GM18873 (cell line): ENCODE data around the gene VAV1.
"Not testable (repeated sequence)": the region's sequence is repeated elsewhere in the genome, so short reads cannot be mapped to it uniquely, and the experiment has no call there.

Experiments used
- ATAC-seq: cut with Tn5 transposase; IDR thresholded peaks from one replicate; pipeline ENCODE4 v1.9.1; 2021; ENCODE audit warnings: mild to moderate bottlenecking, moderate library complexity, moderate number of reproducible peaks; ENCODE audit not compliant: unreplicated experiment, low FRiP score

Gene VAV1

GRCh38 chr19:6837525-6837924, 65.0 kb downstream of the VAV1 start:
- no peak for ATAC-seq

DNA sequence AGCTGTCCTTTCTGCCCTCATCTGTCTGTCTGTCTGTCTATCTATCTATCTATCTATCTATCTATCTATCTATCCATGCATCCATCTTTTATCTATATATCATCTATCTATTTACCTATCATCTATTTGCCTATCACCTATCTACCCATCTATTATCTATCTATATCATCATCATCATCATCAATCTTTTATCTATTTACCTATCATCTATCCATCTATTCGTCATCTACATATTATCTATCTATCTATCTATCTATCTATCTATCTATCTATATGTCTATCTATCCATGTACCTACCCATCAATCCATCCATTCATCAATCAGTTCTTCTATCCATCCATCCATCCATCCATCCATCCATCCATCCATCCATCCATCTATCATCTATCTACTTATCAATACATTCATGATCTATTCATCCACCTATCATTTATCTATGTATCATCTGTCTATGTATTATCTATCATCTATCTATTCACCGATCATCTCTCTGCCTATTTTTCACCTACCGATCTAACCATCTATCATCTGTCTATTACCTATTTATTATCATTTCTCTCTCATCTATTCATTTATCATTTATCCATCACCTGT, 65.7 kb downstream of the VAV1 start:
- no peak for ATAC-seq

GRCh38 chr19:6842871-6843607, 70.5 kb downstream of the VAV1 start:
- no peak for ATAC-seq

- ATAC-seq, result no peak
These were observed 75.3 kb downstream of the VAV1 start for GRCh38 chr19:6847828-6848200.

- ATAC-seq, result no peak
These were observed 76.5 kb downstream of the VAV1 start for GRCh38 chr19:6848986-6849385.

DNA sequence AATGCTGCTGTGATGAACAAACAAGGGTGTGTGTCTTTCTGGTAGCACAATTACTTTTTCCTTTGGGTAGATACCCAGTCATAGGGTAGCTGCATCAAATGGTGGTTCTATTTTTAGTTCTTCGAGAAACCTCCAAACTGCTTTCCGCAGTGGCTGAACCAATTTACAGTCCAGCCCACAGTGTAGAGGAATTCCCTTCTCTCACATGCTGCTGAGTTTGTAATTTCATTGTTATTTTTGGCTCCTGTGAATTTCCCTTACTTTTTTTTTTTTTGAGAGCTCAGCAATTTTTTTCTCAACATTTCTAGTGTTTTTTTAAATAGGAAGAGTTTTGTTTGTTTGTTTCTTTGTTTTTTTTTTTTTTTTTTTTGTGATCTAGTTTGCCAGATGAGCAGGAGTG, 77.4 kb downstream of the VAV1 start:
- no peak for ATAC-seq

DNA sequence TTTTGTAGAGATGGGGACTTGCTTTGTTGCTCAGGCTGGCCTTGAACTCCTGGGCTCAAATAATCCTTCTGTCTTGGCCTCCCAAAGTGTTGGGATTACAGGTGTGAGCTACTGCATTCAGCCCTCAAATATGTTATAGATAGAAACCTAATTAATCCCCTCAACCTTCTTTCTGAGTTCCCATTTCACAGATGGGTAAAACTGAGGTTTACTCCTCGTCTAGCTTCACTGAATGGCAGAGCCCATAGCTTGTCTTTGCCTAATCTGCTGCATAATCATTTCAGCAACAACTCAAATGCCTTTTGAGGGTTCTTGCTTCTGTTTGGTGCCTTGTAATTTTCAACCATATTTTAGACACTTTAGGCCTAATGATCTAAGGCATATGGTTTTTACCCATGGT, 78.9 kb downstream of the VAV1 start:
- ATAC-seq, result no peak

DNA sequence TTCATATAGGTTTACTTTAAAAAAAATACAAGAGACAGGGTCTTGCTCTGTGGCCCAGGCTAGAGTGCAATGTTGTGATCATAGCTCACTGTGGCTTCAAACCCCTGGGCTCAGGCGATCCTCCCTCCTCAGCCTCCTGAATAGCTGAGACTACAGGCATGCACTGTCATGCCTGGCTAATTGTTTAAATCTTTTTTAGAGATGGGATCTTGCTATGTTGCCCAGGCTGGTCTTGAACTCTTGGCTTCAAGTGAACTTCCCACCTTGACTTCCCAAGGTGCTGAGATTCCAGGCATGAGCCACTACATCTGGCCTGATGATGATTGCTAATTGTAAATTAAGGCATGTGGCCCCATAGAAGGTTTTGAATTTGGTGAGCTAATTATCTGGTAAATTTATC, 79.5 kb downstream of the VAV1 start:
- ATAC-seq, result no peak

DNA sequence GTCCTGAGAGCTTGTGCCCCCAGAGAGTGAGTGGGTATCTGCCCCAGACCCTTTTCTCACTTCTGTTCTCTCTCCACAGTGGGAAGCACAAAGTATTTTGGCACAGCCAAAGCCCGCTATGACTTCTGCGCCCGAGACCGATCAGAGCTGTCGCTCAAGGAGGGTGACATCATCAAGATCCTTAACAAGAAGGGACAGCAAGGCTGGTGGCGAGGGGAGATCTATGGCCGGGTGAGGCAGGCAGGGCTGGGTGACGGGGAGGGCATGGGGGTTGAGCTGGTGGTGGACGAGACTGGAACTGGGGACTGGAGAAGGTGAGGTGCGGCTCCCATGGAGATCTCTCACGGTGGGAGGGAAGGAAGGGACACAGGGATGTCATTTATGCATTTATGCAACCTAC, 81.4 kb downstream of the VAV1 start:
- no peak for ATAC-seq

- ATAC-seq, result no peak
These were observed 82.2 kb downstream of the VAV1 start for GRCh38 chr19:6854758-6855157.

DNA sequence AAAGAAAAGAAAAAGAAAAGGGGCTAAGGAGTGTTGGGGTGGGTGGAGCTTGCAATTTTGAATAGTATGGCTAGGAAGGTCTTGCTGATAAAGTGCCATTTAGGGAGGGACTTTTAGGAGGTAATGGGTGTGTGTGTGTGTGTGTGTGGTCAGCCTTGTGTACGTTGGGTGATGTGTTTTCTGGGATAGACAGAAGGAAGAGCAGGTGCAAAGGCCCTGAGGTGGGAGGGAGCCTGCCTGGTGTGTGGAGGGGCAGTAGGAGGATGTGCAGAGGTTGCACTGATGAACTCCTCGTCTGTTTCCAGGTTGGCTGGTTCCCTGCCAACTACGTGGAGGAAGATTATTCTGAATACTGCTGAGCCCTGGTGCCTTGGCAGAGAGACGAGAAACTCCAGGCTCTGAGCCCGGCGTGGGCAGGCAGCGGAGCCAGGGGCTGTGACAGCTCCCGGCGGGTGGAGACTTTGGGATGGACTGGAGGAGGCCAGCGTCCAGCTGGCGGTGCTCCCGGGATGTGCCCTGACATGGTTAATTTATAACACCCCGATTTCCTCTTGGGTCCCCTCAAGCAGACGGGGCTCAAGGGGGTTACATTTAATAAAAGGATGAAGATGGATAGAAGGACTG, 84.4 kb downstream of the VAV1 start:
- no peak for ATAC-seq

DNA sequence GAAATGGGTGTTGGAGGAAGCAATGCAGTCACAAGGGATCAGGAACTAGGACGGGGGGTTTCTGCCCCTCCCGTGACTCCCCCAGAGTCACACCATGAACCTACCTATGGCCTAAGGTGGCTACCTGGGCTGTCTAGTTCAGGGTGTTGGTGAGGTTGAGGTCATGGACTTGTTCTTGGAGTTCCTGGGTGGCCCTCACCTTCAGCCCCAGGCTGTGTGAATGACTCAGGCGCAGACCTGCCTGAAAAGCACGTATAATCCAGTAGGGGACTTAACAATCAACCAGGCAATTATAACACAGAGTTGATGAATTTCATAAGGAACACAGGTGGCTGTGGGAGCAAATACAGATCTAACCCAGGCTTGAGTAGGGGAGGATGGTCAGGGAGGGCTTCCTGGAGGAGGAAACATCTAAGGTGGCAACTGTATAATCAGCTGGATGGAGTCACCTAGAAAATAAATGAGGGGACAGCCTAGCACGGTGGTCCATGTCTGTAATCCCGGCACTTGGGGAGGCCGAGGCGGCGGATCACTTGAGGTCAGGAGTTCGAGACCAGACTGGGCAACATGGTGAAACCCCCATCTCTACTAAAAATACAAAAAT, 89.3 kb downstream of the VAV1 start:
- ATAC-seq, result no peak

DNA sequence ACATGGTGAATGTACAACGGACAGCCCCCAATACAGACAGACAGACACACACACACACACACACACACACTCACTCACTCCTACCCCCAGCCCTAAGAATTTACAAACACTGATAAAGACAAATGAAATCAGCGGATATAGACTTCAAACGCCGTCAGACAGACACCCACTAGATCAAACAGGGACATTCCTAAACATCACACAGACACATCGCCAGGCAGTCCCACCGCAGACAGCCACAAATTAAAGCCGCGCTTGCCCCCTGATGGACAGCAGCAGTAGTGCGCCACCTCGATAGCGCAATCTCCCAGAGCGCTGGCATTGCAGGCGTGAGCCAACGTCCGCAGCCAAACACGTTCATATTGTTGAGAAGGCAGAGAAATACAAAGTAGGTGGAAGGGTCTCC, 90.2 kb downstream of the VAV1 start:
- ATAC-seq, result peak; percentile 70

GRCh38 chr19:6864325-6864940, 91.9 kb downstream of the VAV1 start:
- ATAC-seq, result no peak

DNA sequence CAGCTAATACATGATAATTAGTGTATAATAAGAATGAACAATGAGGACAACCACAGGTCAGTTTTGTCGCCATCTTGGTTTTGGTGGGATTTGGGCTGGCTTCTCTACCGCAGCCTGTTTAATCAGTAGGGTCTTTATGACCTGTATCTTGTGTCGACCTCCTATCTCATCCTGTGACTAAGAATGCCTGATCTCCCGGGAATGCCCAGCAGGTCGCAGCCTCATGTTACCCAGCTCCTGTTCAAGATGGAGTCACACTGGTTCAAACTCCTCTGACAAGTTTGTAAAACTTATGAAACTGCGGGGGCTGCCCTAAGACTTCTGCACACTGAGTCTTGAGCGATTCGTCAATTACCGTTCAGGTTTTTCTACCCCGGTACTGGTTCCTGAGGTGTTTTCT, 93.3 kb downstream of the VAV1 start:
- ATAC-seq, result no peak

- ATAC-seq, result no peak
These were observed 94.2 kb downstream of the VAV1 start for GRCh38 chr19:6866741-6867151.

DNA sequence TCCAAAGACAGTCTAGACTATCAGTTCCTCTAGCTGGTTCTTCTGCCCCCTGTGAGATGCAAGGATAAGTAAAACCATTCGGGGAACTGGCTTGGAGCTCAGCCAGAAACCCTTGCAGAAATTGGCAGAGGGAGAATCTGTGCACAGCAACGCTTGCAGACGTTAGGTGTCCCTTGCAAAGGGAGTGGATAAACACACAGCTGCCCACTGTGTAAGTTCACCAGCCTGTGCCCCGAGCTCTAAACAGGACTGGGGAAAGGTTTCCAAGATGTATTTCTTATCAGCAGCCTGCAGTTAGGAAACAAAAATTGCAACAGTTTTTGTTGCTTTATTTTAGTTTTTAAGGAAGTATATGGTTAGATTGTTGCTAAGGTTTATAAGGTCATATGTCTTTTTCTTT, 95.8 kb downstream of the VAV1 start:
- no peak for ATAC-seq

DNA sequence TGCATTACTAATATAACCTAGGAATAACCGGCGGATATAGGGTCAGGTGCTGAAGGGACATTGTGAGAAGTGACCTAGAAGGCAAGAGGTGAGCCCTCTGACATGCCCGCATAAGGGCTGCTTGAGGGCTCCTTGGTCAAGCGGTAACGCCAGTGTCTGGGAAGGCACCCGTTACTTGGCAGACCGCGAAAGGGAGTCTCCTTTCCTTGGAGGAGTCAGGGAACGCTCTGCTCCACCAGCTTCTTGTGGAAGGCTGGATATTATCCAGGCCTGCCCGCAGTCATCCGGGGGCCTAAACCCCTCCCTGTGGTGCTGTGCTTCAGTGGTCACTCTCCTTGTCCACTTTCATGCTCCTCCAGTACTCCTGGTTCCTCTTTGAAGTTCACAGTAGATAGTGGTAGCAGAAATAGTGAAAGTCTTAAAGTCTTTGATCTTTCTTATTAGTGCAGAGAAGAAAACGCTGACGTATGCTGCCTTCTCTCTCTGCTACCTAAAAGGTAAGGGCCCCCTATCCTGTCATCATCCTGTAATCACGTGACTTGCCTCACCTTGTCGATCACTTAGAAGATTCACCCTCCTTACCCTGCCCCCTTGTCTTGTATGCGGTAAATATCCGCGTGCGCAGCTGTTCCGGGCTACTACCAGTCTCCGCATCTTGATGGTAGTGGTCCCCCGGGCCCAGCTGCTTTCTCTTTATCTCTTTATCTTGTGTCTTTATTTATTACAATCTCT, 96.8 kb downstream of the VAV1 start:
- ATAC-seq, result not testable (repeated sequence)

DNA sequence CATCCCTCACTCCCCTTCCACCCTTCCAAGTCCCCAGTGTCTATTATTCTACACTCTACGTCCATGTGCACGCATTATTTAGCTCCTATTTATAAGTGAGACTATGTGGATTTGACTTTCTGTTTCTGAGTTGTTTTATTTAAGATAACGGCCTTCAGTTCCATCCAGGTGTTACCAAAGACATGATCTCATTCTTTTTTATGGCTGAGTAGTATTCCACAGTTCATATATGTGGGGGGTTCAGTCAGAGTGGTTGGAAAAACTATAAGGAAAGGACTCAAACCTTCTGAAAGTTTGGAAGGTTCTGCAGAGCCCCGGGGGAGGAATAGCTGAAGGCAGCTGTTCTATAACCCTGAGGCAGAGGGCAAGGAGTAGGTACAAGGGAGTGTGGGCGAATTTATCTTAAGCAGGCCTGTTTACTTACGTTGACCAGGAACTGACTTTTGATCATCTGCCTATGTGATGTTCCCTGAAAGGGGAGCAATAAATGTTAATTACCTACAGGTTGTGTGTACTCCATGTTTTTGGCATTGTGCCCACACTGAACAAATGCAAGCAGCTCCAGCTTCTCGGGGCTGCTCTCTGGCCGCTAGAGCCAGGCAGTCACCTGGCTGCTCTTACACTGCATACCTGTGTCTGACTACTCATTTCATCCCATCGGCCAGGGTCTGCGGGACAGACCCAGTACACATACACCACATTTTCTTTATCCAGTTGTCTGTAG, 101.4 kb downstream of the VAV1 start:
- ATAC-seq, result no peak

- no peak for ATAC-seq
These were observed 102.7 kb downstream of the VAV1 start for GRCh38 chr19:6875218-6875617.
